Smooth muscle cell (in vitro differentiated cells): ENCODE results near the gene MEGF11. TPM values are rescaled to one million over a fixed set of nuclear protein-coding genes. Genes with fewer than 3 reads are reported as not detected.

Source experiments
- DNase-seq: peaks from one replicate; lab custom pipeline; 2025; ENCODE audit not compliant: unreplicated experiment; lab: John Stamatoyannopoulos, UW
- H2AFZ ChIP-seq: fragments of 200-600 bp; sonication (generic); 2 replicates; pipeline ENCODE4 v1.6.0; 2016; ENCODE audit warnings: antibody characterized with exemption, low read depth, mild to moderate bottlenecking
- H3F3A ChIP-seq: fragments of 200-600 bp; sonication (generic); 2 replicates; pipeline ENCODE4 v1.6.0; 2017; ENCODE audit warnings: antibody characterized with exemption, low read depth
- H3K27ac ChIP-seq: fragments of 200-600 bp; sonication (generic); 2 replicates; pipeline ENCODE4 v1.5.1; 2016; ENCODE audit warnings: low read depth, mild to moderate bottlenecking
- H3K27me3 ChIP-seq: fragments of 200-600 bp; sonication (generic); 2 replicates; pipeline ENCODE4 v1.6.1; 2016; ENCODE audit warnings: low read depth, mild to moderate bottlenecking
- H3K36me3 ChIP-seq: fragments of 200-600 bp; sonication (generic); 2 replicates; pipeline ENCODE4 v1.5.1; 2016; ENCODE audit warnings: low read depth
- H3K4me1 ChIP-seq: fragments of 200-600 bp; sonication (generic); 2 replicates; pipeline ENCODE4 v1.5.1; 2016; ENCODE audit warnings: low read depth
- H3K4me2 ChIP-seq: fragments of 200-600 bp; sonication (generic); 2 replicates; pipeline ENCODE4 v1.6.0; 2016; ENCODE audit warnings: mild to moderate bottlenecking
- H3K4me3 ChIP-seq: fragments of 200-600 bp; sonication (generic); 2 replicates; pipeline ENCODE4 v1.5.1; 2016; ENCODE audit warnings: mild to moderate bottlenecking
- H3K79me2 ChIP-seq: fragments of 200-600 bp; sonication (generic); 2 replicates; pipeline ENCODE4 v1.6.0; 2016; ENCODE audit warnings: low read depth, mild to moderate bottlenecking
- H3K9ac ChIP-seq: fragments of 200-600 bp; sonication (generic); 2 replicates; pipeline ENCODE4 v1.6.0; 2016; ENCODE audit warnings: low read depth
- H3K9me3 ChIP-seq: fragments of 200-600 bp; sonication (generic); replicated peaks from 2 replicates; pipeline ENCODE4 v1.5.1; 2016; ENCODE audit warnings: low read depth
- H4K20me1 ChIP-seq: fragments of 200-600 bp; sonication (generic); 2 replicates; pipeline ENCODE4 v1.6.0; 2016; ENCODE audit warnings: low read depth
- WGBS: methylation state at CpG from one replicate; pipeline ENCODE4 v1.1.7; 2016; ENCODE audit warnings: low lambda C conversion rate; 5-methylcytosine and 5-hydroxymethylcytosine counted together
- polyA plus RNA-seq: library from polyadenylated mRNA; unstranded; fragments of >200 nt; fragmentation: Nextera tagmentation; extraction: Ambion mirVana; gene quantifications from 2 replicates; pipeline ENCODE4 v1.2.1, GENCODE V29; 2016
- total RNA-seq: library from RNA; depleted of rRNA; stranded (reverse); fragments of >200 nt; gene quantifications from 2 replicates; pipeline ENCODE4 v1.2.3, GENCODE V29; 2014
- TF ChIP-seq, protein P1 (sequence below): fragments of 200-600 bp; sonication (generic); IDR thresholded peaks from 2 replicates; pipeline ENCODE4 v1.5.1; 2017; ENCODE audit warnings: borderline replicate concordance, mild to moderate bottlenecking, antibody characterized with exemption; ENCODE audit not compliant: insufficient read depth, poor library complexity, severe bottlenecking

The MEGF11 gene
- total and polyA plus RNA-seq, 2 experiments from 2014 or later: 0.08 TPM; not detected in 1

DNA sequence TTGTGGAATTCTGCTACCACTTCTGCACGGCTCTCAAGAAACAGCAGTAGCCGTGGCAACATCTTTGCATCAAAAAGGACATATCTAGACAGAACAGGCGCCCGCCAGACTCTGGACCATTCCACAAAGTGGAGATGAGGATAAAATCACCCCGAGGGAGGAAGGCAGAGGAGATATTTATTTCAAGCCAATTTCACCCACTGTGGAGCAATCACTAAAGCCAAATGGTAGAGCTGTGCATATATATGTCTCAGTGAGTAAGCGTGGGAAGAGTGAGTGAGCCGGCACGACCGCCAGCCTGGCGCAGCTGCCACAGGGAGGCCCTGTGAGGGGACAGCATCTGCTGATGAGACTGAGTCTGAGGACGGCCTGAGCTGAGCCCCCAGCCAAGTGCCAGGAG lies 111.3 kb downstream of the MEGF11 start:
- no peaks in the 10 kb centered on the region for H3K9me3 ChIP-seq
- no peaks in the 10 kb centered on the region for H3K79me2 ChIP-seq
- no peak for DNase-seq
- H3K4me3 ChIP-seq: no peak overlapping the region
- no peaks in the 10 kb centered on the region for H4K20me1 ChIP-seq
- H2AFZ ChIP-seq: no peak overlapping the region
- H3F3A ChIP-seq: no peaks in the 10 kb centered on the region
- no peak overlapping the region for H3K4me2 ChIP-seq
- no peak overlapping the region for H3K9ac ChIP-seq
- TF ChIP-seq, protein P1, sequence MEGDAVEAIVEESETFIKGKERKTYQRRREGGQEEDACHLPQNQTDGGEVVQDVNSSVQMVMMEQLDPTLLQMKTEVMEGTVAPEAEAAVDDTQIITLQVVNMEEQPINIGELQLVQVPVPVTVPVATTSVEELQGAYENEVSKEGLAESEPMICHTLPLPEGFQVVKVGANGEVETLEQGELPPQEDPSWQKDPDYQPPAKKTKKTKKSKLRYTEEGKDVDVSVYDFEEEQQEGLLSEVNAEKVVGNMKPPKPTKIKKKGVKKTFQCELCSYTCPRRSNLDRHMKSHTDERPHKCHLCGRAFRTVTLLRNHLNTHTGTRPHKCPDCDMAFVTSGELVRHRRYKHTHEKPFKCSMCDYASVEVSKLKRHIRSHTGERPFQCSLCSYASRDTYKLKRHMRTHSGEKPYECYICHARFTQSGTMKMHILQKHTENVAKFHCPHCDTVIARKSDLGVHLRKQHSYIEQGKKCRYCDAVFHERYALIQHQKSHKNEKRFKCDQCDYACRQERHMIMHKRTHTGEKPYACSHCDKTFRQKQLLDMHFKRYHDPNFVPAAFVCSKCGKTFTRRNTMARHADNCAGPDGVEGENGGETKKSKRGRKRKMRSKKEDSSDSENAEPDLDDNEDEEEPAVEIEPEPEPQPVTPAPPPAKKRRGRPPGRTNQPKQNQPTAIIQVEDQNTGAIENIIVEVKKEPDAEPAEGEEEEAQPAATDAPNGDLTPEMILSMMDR: no peak
- H3K4me1 ChIP-seq: no peaks in the 10 kb centered on the region
- H3K27ac ChIP-seq: no peak overlapping the region
- H3K27me3 ChIP-seq: peaks cover 18% of the 10 kb centered on the region
- WGBS: 79% methylated on average over 11 of the region's 11 CpGs
- H3K36me3 ChIP-seq: no peaks in the 10 kb centered on the region

DNA sequence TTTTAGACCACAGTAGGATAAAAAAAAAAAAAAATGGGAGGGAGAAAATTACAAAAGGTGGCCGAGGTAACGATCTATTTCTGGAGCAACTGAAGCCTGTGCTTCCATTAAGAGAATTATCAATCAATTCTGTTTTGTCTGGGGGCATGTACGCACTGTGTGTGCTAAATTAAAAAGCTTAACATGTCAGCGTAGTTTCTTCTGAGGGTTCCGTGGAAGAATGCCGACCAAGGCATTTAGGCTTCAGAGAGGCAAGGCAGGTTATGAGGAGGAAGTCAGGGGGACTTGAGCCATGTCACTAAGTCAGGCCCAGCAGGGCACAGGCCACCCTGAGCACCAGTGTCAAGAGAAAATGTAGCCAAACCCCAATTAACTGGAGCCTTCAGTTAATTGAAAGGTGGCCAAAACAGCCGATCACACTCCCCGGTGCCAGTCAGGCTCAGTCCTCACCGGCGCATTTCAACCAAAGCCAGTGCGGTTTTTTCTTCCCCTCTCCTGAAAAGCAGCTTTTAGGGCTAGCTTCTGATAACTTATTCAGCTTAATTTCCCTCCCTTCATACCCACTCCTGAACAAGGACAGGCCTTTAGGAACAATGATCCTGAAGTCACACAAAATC lies 113.9 kb downstream of the MEGF11 start:
- Histone ChIP-seq H3K4me1 (no peaks in the 10 kb centered on the region), H3K4me3 (no peak overlapping the region), H3K27me3 (peaks cover 24% of the 10 kb centered on the region), H3K79me2 (no peaks in the 10 kb centered on the region), H4K20me1 (no peaks in the 10 kb centered on the region), H3K27ac (no peak overlapping the region), H3F3A (no peaks in the 10 kb centered on the region), H3K4me2 (no peak overlapping the region), H3K9ac (no peak overlapping the region), H3K9me3 (no peaks in the 10 kb centered on the region), H3K36me3 (no peaks in the 10 kb centered on the region), H2AFZ (no peak overlapping the region)
- DNase-seq: no peak
- 94% methylated on average over 11 of the region's 11 CpGs for whole genome bisulfite sequencing
- TF ChIP-seq, protein P1: no peak

DNA sequence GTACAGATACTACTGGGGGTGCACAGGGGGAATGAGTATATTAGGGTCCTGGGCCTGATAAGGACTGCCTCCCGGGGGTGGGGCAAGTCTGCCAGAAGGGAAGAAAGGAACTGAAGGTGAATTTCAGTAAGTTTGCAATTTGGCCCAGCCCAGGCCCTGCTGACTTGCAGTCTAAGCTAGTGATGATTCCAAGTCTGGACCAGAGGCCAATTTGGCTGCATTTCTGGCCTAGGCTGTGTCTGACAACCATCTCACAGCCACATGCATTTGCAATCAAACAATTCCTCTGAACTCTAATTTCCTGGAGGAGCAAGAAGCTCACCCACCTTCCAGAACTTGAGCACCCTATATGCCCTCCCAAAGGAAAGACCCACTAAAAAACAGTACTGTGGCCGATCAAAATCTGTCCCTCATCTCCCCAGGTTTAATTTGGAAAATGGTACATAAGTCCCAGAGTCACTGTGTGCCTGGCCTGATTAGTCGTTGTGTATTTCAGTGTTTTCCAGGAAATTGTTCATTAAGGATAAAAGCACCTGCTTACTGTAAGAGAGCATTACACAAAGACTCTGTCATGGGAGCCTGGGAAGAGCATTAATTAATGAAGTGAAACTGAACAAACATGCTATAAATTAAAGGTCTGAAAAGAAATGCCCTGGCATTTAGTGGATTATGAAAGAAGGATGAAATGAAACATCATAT lies 114.5 kb downstream of the MEGF11 start:
- TF ChIP-seq, protein P1: no peak
- DNase-seq: no peak
- Histone ChIP-seq H3K27ac (no peak overlapping the region), H3K79me2 (no peaks in the 10 kb centered on the region), H3K27me3 (peaks cover 24% of the 10 kb centered on the region), H3K4me1 (peaks cover 2% of the 10 kb centered on the region), H3F3A (no peaks in the 10 kb centered on the region), H3K9ac (no peak overlapping the region), H3K4me2 (no peak overlapping the region), H4K20me1 (no peaks in the 10 kb centered on the region), H2AFZ (no peak overlapping the region), H3K36me3 (no peaks in the 10 kb centered on the region), H3K9me3 (no peaks in the 10 kb centered on the region), H3K4me3 (no peak overlapping the region)
- WGBS: 78% methylated on average over 3 of the region's 3 CpGs
